Testis (tissue), 3 donors: ENCODE data around the gene GPD1L. TPM values are rescaled to one million over a fixed set of nuclear protein-coding genes. Genes with fewer than 3 reads are reported as not detected.

Experiments used
- polyA plus RNA-seq: library from polyadenylated mRNA; stranded (reverse); fragments of 350-450 nt; fragmentation: Illumina TruSeq; extraction: RNeasy Lipid Tissue Mini Kit (QIAGEN cat#74804); gene quantifications from one replicate; pipeline ENCODE4 v1.2.3, GENCODE V29; 2014; ENCODE audit warnings: low read depth, low replicate concordance; ENCODE audit not compliant: insufficient read depth
- total RNA-seq, 2 donors: library from RNA; depleted of rRNA; stranded (reverse); fragments of >200 nt; gene quantifications; one replicate each; pipeline ENCODE4 v1.2.3, GENCODE V29; 2016

GPD1L gene
- total and polyA plus RNA-seq, 3 donors from 2014 or later, result 13.4 to 18.4 (median 15.4) TPM

Other genes with a start within 250 kb of the GPD1L start
- gene OSBPL10, start 125.4 kb upstream of the GPD1L start, total RNA-seq, result 100 to 1,000 TPM; 160 to 175 TPM
- 113 TPM for gene OSBPL10, start 125.4 kb upstream of the GPD1L start, polyA plus RNA-seq
- gene ZNF860, start 124.9 kb upstream of the GPD1L start, total RNA-seq, result 1 to 10 TPM; 4.0 to 6.2 TPM
- gene ZNF860, start 124.9 kb upstream of the GPD1L start, polyA plus RNA-seq, result 1.5 TPM
- gene CMTM8, start 132.1 kb downstream of the GPD1L start, total RNA-seq, result 1 to 10 TPM; 2.5 to 6.8 TPM
- 1.8 TPM for gene CMTM8, start 132.1 kb downstream of the GPD1L start, polyA plus RNA-seq